B cell (primary cell): ENCODE data around the gene GALR2.

ENCODE experiments used
- CTCF ChIP-seq: fragments of 200-600 bp; IDR thresholded peaks from one replicate; pipeline ENCODE4 v1.8.0; 2022; ENCODE audit warnings: antibody characterized with exemption, mild to moderate bottlenecking
- EZH2 ChIP-seq: IDR thresholded peaks from 2 replicates; pipeline ENCODE4 v1.6.1; 2012; ENCODE audit warnings: borderline replicate concordance, low read depth, mild to moderate bottlenecking, moderate library complexity, low read length; ENCODE audit not compliant: insufficient read depth, poor library complexity, severe bottlenecking

GRCh38 chr17:76083536-76084182 lies 9.1 kb downstream of the GALR2 start:
- TF ChIP-seq CTCF = no peak
- TF ChIP-seq EZH2 = no peak
